Caki2 (cell line): ENCODE results near the gene ZNF546. TPM values are rescaled to one million over a fixed set of nuclear protein-coding genes. Genes with fewer than 3 reads are reported as not detected.
A peak's percentile ranks its signal among the peaks of the same experiment; 100 is the strongest.
"Not testable (repeated sequence)": the region's sequence is repeated elsewhere in the genome, so short reads cannot be mapped to it uniquely, and the experiment has no call there.

Experiments used
- DNase-seq: peaks from one replicate; pipeline ENCODE4 v3.0.0-alpha.2; 2015; ENCODE audit warnings: low read depth
- in situ Hi-C: cut with HindIII; loops from 2 replicates; pipeline ENCODE4 v1.10.0; 2016; ENCODE audit warnings: low sequenced_read_pairs, low pct_unique_long_range_greater_than_20kb, mixed read lengths
- total RNA-seq: library from RNA; depleted of rRNA; stranded (reverse); fragments of >200 nt; shearing (Covaris generic); gene quantifications from 2 replicates; pipeline ENCODE4 v1.2.3, GENCODE V29; 2014; ENCODE audit warnings: low replicate concordance; rRNA removed

The ZNF546 gene
- 3.6 and 7.0 TPM in 2 replicates for total RNA-seq

DNA sequence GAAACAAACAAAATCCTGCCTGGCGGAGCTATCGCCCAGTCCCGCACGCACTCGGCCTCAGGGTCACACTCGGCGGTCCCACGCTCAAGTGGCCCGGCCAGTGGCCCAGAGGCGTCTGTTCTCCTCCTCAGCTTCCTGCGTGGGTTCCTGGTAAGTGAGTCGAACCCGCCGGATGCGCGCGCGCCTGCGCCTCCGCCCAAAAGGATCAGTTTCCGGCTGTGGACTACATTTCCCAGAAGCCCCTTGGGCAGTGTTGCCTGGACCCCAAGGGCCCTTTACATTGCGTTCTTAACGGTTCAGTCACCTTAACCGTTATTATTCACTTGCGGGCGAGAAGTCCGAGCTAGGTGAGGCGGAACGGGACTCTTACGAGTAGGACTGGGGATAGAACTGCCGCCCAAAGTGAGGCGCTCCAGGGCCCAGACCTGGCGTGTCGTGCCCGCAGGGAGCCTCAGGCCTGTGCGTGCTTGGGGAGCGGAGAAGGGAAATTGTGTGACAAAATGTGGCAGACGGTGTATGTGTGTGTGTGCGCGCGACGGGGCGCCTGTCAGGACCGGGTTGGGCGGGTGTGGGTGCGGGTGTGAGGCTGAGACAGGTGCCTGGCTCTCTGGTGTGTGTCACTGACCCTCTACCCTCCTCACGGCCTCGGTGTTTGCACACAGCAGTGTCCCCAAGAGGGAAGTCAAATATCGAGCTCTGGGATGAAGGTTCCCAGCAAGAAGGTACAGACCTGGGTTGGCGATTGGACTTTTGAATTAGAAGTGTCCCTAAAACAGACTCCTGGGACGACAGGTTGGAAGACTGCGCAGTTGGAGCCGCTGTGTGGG, at the start of gene ZNF546:
TSS of gene ZNF546 (plus strand) at position 250 of the 827 bp plus-strand sequence. CDS start 1,267 bp downstream, outside the sequence.
- DNase-seq = peak; percentile 92
- in situ Hi-C loops = no loop called here

DNA sequence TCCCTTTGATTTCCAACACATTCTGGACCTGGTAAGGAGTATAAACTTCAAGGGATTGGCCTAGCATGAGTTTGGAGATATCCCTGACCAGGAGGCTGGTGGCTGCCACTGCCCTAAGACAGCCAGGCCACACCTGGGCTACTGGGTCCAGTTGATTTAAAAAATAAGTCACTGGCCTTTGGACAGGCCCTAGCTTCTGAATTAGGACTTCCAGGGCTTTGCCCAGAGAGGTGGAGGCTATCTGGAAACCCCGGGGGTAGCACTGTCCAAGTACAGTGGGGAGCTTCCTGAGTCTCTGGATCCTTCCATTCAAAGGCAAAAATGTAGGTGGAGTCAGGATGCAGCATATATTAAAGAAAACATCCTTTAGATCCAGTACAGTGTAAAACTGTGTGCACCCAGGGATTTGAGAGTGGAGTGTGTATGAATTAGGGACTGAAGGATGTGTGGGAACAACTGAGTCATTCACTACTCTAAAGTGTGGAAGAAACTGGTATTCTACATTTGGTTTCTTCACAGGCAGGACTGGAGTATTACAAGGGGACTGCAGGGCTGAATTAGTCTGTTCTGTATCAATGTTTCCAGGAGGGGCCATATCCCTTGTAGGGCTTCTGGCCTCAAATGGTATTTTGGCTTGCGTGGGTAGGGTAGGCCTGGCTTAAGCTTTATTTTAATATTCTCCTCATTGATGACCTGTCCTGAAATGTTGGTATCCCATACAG, 47.7 kb upstream of the ZNF546 start:
- DNase-seq = no peak
- in situ Hi-C loops = no loop called here

DNA sequence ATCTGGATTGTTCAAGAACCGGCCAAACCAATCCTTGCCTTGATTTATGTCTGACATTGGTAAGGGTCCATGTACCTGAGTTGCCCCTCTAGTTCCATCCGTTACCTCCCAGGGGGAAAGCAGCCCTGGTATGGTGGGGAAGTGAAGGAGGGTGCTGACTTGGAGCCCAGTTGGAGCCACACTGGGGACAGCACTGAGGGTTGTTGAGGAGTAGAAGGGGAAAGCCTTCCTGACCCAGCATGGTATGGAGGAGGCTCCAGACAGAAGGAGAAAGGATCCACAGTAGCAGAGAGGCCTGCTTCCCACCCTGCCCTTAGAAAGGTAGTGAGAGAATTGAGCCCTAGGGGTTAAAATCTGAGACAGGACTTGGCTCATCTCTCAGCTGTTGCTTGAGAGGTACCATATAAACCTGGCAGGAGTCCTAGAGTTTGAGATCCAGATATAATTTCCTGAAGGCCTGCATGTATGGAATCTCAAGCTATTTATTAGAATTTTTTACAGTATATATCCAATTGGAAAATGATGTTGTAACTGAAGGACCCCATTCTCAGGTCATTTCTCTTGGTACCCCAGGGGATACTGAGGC, 45.7 kb upstream of the ZNF546 start:
- in situ Hi-C loops = no loop called here
- DNase-seq = no peak

DNA sequence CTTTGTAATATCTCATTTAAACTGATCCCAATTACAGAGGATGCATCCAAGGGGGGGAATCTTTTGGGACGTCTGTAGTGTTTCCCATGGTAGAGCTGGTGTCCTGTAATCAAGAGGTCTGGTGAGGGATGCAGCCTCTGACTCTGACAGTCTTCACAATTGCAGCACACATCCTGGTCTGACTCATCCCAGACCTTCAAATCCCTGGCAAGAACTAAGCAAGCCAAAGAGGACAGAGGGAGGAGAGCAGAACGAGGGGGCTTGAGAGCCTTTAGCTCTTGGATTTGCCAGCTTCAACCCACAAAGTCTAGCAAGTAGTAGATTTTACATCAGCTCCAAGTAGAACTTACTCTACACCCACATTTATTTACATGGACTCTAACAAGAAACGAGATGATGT, 45.2 kb upstream of the ZNF546 start:
- in situ Hi-C loops = no loop called here
- no peak for DNase-seq

DNA sequence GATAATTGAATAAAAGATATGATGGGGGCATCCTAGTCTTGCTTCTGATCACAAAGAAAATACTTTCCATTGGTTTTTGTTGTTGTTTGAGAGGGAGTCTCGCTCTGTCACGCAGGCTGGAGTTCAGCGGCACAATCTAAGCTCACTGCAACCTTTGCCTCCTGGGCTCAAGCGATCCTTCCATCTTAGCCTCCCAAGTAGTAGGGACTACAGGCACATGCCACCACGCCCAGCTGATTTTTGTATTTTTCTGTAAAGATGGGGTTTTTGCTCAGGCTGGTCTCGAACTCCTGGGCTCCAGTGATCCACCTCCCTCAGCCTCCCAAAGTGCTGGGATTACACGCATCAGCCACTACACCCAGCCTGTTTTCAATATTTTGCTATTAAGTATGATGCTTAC, 42.9 kb upstream of the ZNF546 start:
- in situ Hi-C loops = no loop called here

DNA sequence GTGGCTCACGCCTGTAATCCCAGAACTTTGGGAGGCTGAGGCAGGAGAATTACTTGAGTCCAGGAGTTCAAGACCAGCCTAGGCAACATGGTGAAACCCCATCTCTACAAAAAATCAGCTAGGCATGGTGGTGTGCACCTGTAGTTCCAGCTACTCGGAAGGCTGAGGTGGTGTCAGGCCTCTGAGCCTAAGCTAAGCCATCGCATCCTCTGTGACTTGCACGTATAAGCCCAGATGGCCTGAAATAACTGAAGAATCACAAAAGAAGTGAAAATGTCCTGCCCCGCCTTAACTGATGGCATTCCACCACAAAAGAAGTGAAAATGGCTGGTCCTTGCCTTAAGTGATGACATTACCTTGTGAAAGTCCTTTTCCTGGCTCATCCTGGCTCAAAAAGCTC, 39.0 kb upstream of the ZNF546 start:
- DNase-seq, in situ Hi-C loops: not testable (repeated sequence)

More for the DNA sequence above, 42.9 kb upstream of the ZNF546 start:
- no peak for DNase-seq

DNA sequence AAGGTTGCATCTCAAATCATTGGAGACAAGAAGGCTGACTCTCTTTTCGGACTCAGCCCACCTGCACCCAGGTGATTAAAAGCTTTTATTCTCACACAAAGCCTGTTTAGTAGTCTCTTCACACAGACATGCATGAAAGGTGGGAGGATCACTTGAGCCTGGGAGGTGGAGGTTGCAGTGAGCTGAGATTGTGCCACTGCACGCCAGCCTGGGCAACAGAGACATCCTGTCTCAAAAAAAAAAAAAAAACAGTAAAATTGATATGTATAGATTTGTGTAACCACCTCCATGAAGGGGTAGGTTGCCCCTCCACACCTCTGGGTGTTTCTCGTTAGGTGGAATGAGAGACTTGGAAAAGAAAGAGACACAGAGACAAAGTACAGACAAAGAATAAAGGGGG, 37.9 kb upstream of the ZNF546 start:
- DNase-seq, in situ Hi-C loops: not testable (repeated sequence)

DNA sequence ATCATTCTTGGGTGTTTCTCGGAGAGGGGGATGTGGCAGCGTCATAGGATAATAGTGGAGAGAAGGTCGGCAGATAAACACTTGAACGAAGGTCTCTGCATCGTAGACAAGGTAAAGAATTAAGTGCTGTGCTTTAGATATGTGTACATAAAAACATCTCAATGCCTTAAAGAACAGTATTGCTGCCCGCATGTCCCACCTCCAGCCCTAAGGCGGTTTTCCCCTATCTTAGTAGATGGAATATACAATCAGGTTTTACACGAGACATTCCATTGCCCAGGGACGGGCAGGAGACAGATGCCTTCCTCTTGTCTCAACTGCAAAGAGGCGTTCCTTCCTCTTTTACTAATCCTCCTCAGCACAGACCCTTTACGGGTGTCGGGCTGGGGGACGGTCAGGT, 37.5 kb upstream of the ZNF546 start:
- in situ Hi-C loops, DNase-seq: not testable (repeated sequence)

DNA sequence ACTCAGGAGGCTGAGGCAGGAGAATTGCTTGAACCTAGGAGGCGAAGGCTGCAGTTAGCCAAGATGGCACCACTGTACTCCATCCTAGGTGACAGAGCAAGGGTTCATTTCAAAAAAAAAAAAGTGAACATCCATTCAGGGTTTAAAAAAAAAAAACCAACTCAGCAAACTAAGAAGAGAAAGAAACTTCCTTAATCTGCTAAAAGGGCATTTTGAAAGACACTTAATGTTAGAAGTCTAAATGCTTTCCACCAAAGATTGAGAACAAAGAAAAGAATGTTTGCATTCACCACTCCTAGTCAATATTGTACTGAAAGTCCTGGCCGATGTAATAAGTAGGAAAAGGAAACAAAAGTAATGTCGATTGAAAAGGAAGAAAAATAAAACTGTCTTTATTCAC, 33.0 kb upstream of the ZNF546 start:
- no peak for DNase-seq
- in situ Hi-C loops = no loop called here

DNA sequence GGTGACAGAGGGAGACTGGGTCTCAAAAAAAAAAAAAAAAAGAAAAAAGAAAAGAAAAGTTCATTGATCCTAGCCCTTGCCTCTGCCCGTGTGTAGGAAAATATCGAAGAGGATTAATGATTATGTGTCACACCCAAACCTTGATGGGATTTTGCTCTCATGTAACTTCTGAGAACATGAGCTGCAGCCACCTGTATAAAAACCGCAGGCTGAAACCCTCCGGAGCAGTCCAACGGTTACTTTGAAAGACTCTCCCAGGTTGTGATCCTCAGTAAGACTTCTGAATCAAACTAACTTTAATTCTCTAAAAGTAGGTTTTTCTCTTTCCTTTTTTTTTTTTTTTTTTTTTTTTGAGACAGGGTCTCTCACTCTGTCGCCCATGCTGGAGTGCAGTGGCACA, 30.2 kb upstream of the ZNF546 start:
- DNase-seq = no peak
- in situ Hi-C loops = no loop called here

DNA sequence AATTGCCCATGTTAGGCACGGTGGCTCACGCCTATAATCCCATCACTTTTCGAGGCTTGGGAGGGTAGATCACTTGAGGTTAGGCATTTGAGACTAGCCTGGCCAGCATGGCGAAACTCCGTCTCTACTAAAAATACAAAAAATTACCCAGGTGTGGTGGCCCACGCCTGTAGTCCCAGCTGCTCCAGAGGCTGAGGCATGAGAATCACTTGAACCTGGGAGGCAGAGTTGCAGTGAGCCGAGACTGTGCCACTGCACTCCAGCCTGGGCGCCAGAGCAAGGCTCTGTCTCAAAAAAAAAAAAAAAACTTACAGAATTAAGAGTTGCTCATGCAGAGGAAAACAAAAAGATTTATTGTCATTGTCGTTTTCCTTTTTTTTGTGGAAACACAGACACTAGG, 29.3 kb upstream of the ZNF546 start:
- DNase-seq = no peak
- in situ Hi-C loops = no loop called here

DNA sequence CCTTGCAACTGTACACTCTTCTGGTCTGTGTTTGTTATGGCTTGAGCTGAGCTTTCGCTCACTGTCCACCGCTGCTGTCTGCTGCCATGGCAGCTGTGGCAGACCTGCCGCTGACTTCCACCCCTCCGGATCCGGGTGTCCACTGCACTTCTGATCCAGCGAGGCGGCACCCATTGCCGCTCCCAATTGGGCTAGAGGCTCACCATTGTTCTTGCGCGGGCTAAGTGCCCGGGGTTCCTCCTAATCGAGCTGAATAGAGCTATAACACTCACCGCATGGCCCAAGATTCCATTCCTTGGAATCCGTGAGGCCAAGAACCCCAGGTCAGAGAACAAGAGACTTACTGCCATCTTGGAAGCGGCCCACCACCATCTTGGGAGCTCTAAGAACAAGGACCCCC, 28.1 kb upstream of the ZNF546 start:
- in situ Hi-C loops = no loop called here
- no peak for DNase-seq

DNA sequence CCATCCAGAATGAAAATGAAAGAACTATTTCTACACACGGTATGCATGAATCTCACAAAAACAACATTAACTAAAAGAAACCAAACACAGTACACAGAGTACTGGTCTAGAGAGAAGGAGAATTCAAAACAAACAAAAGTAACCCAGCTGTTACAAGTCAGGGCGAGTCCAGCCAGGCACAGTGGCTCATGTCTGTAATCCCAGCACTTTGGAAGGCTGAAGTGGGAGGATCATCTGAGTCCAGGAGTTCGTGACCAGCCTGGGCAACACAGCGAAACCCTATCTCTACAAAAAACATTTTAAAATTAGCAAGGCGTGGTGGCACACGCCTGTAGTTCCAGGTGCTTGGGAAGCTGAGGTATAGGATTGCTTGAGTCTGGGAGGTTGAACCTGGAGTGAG, 27.6 kb upstream of the ZNF546 start:
- DNase-seq = peak; percentile 46
- in situ Hi-C loops = no loop called here

DNA sequence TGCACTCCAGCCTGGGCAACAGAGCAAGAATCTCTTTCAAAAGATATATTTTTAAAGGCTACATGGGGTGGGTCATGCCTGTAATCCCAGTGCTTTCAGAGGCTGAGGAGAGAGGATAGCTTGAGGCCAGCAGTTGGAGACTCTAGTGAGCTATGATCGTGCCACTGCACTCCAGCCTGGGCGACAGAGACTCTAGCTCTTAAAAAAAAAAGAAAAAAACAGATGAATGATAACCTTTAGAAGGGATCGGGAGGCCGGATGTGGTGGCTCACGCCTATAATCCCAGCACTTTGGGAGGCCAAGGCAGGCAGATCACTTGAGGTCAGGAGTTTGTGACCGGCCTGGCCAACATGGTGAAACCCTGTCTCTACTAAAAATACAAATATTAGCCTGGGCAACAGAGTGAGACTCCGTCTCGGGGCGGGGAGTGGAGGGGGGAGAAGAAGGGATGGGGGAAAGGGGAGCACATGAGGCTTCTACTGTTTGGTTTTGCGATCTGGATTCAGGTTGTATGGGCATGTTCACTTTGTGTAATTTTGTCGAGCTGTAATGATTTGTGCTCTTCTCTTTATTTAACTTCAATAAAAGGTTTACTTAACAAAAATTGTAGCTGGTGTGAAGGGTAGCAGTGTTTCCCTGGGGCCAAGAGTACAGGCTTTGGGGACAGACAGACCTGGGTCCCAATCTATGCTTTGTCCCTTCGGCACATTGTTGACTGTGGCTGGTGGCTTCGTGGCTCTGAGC, 27.0 kb upstream of the ZNF546 start:
- no peak for DNase-seq
- in situ Hi-C loops = no loop called here

DNA sequence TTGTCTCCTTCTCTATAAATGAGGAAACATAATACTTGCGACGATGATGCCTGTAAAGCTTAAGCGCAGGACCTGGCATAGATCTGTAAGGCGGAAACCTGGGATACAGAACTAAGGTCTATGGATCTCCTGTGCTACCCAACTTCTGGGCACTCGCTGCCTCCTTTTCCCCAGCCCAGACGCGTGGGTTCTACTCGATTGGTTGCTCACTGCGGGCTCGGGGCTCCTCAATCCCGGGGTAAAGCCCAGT, 26.5 kb upstream of the ZNF546 start:
- in situ Hi-C loops = no loop called here
- no peak for DNase-seq

DNA sequence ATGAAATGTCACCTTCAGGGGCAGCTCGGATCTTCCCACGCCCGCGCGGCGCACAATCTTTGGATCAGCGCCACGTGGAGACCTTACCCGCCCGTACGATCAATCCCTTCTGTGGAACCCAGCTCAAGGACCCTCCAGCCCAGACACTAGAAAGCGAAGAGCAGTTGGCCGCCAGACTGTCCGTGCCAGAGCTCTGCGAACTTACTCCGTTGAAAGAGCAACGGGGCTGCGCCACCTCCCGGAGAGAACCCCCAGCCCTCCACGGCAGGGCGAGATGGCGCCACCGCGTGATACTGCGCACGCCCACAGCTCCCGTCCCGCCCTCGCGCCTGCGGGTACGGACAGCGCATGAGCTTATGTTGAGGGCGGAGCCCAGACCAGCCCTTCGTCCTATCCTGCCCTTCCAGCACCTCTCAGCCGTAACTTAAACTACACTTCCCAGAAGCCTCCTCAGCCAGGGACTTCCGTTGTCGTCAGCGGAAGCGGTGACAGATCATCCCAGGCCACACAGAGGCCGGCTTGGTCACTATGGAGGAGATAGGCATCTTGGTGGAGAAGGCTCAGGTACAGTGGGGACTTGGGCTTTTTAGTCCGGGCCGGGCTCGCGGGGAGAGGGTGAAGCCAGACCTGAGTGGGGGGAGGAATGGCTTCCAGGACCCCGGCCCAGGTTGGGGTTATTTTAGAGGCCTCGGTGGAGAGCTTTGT, 26.0 kb upstream of the ZNF546 start, which contains the start of gene PSMC4:
TSS of gene PSMC4 (plus strand) at position 491 of the 705 bp plus-strand sequence. CDS start at position 529, 38 bp downstream.
- DNase-seq = peak; percentile 100
- in situ Hi-C loops = no loop called here

DNA sequence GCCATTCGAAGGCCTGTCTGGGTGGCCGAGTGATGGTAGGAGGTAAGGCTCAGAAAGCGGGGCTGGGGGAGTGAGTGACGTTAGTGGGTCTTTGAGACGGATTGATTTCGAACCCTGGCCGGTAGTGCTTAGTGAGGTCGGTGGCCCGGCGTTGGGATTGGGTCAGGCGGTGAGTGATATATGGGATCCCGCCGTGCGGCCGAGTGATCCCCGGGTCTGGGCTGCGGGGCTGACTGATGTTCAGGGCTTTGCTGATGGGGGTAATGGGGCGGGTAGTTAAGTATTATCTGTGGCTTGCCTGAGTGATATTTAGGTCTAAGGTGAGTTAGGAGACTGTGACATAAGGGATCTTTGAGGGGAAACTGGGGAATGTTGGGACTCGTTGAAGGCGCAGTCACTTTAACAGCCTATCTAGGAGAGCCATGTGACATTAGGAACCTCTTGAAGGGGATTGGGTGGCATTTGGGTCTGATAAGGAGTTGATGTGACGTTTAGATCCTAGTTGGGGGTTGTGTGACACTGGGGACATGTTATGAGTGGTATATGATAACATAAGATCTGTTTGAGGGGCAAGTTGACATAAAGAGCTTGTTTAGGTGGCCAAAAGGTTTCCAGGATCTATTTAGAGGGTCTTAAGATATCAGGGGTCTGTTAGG, 25.4 kb upstream of the ZNF546 start:
- no peak for DNase-seq
- in situ Hi-C loops = no loop called here
